DMS153 treated with DMSO at 0.1 percent for 48 hours (cell line): ENCODE data around the gene CCDC120.

Experiments used
- DNase-seq: peaks from one replicate; lab custom pipeline; 2025; ENCODE audit not compliant: unreplicated experiment; lab: John Stamatoyannopoulos, UW

Gene CCDC120

GRCh38 chrX:49058794-49059193 lies at the start of gene CCDC120:
Gene CCDC120 (plus strand): TSS chrX:49058999. CDS start chrX:49062042, 3,043 bp downstream.
- no peak for DNase-seq

- no peak for DNase-seq
Measured at GRCh38 chrX:49019050-49019449, 39.7 kb upstream of the CCDC120 start.

- no peak for DNase-seq
Measured at GRCh38 chrX:49019599-49020249, 39.1 kb upstream of the CCDC120 start.

GRCh38 chrX:49029876-49030275 lies 28.9 kb upstream of the CCDC120 start:
- no peak for DNase-seq

GRCh38 chrX:49030283-49030682 lies 28.5 kb upstream of the CCDC120 start:
- DNase-seq, result no peak

- DNase-seq, result no peak
Measured at GRCh38 chrX:49037883-49038475, 20.8 kb upstream of the CCDC120 start.

GRCh38 chrX:49039598-49040375 lies 19.0 kb upstream of the CCDC120 start:
- DNase-seq, result peak; percentile 0

- no peak for DNase-seq
Measured at GRCh38 chrX:49040376-49040955, 18.3 kb upstream of the CCDC120 start.

- DNase-seq, result no peak
Measured at GRCh38 chrX:49041744-49042580, 16.8 kb upstream of the CCDC120 start.

- DNase-seq, result no peak
Measured at GRCh38 chrX:49042581-49043219, 16.1 kb upstream of the CCDC120 start.

- peak; percentile 91 for DNase-seq
Measured at GRCh38 chrX:49043220-49043986, 15.4 kb upstream of the CCDC120 start, which contains the start of gene TFE3. Gene TFE3 (minus strand): TSS chrX:49043357. CDS start chrX:49043226, 131 bp downstream.

GRCh38 chrX:49043987-49044281 lies 14.9 kb upstream of the CCDC120 start:
- DNase-seq, result no peak

- DNase-seq, result peak; percentile 13
Measured at GRCh38 chrX:49053223-49054072, 5.4 kb upstream of the CCDC120 start.

GRCh38 chrX:49054073-49054762 lies 4.6 kb upstream of the CCDC120 start:
- DNase-seq, result no peak

GRCh38 chrX:49059201-49059600 lies 402 bp downstream of the CCDC120 start:
- DNase-seq, result no peak

GRCh38 chrX:49059681-49060085 lies 884 bp downstream of the CCDC120 start:
- DNase-seq, result no peak

- no peak for DNase-seq
Measured at GRCh38 chrX:49060914-49061313, 2.1 kb downstream of the CCDC120 start.

- no peak for DNase-seq
Measured at GRCh38 chrX:49061490-49061889, 2.7 kb downstream of the CCDC120 start.
